Fibroblast of skin of right quadriceps (primary cell): ENCODE measurements around the gene RGL1.

Source experiments
- DNase-seq: peaks from one replicate; pipeline ENCODE4 v3.0.0-alpha.2; 2013

Gene RGL1

GRCh38 chr1:183926983-183927382 lies 122.1 kb downstream of the RGL1 start:
- peak; percentile 44 for DNase-seq

GRCh38 chr1:183931646-183932271 lies 126.8 kb downstream of the RGL1 start:
- no peak for DNase-seq

DNA sequence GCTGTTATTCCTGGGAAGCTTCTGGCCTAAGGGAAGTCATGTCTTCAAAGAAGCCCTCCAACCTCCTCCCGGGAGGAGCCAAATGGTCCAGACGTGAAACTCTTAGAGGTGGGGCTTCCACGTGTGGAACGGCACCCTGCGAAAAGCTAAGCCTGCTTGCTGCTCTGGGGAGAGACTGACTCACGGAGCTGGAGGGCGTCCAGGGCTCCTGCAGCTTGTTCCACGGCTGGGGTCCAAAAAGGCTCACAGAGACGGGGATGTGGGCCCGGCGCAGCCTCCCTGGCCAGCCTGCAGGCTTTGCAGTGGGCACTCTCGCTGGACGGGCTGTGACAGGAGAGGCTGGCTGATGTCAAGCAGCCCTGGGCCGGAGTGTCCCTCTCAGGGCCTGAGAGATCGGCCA lies 127.5 kb downstream of the RGL1 start:
- DNase-seq: peak; percentile 74

GRCh38 chr1:183933528-183934179 lies 128.7 kb downstream of the RGL1 start:
- no peak for DNase-seq

DNA sequence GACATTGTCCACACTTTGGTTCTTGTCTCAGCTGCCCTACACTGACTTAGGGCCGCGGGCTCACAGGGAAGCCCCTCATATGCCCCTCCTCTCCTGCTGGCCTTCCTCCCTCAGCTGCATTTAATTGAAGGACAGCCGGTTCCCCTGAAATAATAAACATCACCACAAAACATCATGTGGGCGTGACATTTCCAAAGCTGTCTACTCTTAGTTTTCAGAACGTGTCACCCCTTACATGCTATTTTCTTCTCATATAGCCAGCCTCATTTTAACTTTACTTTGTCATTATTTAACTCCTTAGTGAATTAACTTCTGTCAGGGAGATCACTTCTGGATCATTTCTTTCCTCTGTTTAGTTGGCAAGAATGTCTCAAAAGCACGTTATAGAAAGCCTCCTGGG lies 129.4 kb downstream of the RGL1 start:
- DNase-seq: no peak

DNA sequence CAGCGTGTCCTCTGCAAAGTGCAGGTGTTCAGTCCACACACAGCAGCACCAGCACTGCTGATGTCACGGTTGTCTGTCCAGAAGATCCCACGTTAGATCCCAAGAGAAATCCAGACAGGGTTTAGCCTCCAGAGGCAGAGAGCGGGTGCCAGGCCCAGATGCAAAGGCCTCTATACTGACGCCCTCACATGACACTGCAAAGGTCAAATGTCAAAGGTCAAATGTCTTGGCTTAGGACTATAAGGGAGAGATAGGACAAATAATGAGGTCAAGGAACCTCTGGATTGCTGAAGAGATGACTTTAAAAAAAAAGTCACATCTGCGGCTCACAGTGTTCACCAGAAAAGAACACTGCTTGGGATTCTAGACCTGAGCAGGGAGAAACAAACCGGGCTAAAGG lies 131.1 kb downstream of the RGL1 start:
- no peak for DNase-seq

- DNase-seq: no peak
Observed at GRCh38 chr1:183936791-183937190, 131.9 kb downstream of the RGL1 start.

GRCh38 chr1:183937611-183938010 lies 132.7 kb downstream of the RGL1 start:
- DNase-seq: no peak

GRCh38 chr1:183941001-183941400 lies 136.1 kb downstream of the RGL1 start:
- DNase-seq: no peak

- peak; percentile 99 for DNase-seq
Observed at GRCh38 chr1:183942933-183943693, 138.2 kb downstream of the RGL1 start.

GRCh38 chr1:183945428-183946319 lies 140.8 kb downstream of the RGL1 start:
- DNase-seq: no peak

GRCh38 chr1:183946320-183946613 lies 141.3 kb downstream of the RGL1 start:
- no peak for DNase-seq

GRCh38 chr1:183947988-183948387 lies 143.1 kb downstream of the RGL1 start:
- no peak for DNase-seq

- no peak for DNase-seq
Observed at GRCh38 chr1:183952101-183952500, 147.2 kb downstream of the RGL1 start.

- DNase-seq: no peak
Observed at GRCh38 chr1:183953031-183953430, 148.1 kb downstream of the RGL1 start.

GRCh38 chr1:183954496-183954895 lies 149.6 kb downstream of the RGL1 start:
- DNase-seq: no peak

DNA sequence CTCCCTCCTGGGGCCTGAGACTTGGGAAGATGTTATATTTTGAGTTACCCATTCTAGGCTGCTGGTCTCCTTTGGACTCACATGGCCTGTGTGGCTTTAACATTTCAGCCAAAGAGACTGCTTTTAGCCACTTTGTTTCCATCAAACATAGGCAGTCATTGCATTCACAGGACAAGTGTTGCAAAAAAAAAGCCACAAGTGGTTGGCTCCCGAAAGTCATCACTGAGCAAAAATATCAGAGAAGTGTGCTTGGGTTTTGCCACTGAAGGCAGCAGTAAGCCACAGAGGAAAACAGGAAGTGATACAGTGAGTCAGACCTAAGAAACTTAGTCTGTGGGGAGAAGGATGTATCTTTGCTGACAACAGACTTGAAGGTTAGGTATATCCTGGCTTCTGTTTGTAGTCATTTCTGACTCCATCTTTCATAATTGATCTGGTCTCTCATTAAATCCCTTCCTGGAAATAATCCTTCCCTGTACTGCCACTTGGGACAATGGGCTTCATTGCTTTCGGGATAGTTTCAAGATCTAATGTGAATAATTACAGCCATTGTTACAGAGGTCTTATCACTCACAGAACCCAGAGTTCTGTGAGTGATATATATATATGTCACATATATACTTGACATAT lies 151.8 kb downstream of the RGL1 start:
- peak; percentile 86 for DNase-seq

DNA sequence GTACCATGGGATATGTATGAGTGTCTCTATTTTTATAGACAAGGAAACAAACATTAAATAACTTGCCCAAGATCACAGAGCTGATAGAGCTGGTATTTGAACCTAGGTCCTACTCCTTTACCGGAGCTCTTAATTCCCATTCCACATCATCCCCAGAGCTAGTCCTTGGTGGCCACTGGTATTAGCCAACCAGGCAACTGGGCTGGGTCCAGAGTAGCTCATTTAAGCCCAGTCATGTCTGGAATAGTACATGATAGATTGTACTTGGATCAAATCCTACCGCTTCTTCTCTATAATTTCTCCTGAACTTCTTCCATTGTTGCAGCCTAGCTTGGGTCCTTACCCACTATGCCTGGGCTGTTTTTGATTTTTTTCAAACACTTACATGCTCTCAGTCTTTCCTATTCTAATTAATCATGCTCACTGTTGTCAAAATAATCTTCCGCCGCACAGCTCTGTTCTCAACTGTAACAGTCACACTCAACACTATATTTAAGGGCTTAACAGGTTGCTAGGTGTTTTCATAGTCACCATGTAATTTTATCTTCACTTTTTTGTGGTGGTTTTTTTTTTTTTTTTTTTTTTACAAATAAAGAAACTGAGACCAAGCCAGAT lies 152.4 kb downstream of the RGL1 start:
- no peak for DNase-seq

GRCh38 chr1:183958958-183959357 lies 154.0 kb downstream of the RGL1 start:
- no peak for DNase-seq

- no peak for DNase-seq
Observed at GRCh38 chr1:183961132-183961531, 156.2 kb downstream of the RGL1 start.

DNA sequence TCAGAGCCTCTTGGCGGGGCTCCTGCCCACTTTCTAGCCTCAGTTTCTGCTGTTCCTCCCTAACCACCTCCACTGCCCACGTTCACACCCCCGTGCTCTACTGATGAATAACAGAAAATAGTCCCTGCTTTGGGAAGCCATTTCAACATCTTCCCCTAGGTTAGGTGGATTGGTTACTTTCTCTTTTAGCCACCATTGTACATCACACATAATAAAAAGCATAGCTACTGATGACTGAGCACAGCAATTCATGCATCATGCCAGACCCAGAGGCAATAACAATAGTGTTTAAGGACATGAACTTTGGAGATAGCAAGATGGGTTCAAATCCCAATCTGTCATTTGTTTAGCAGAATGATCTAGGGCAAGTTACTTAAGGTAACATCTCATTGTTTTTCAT lies 158.0 kb downstream of the RGL1 start:
- no peak for DNase-seq

DNA sequence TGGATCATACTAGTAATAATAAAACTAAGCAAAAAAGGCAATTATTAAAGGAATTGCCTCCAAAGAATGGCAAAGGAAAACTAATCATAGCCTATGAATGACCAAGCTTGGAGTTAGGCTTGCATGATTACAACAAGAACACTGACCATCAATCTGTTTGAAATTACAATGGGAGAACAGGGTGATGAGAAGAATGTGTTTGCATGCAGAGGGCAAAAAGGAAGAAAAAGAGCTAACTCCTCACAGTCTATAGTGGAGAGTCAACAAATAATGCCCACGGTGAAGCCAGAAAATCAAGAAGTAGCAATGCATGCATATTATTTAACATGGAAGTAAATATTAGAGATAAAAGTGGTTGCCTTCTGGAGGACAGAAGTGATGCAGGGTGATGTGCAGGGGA lies 160.8 kb downstream of the RGL1 start:
- no peak for DNase-seq
